ENCODE results near the gene SMIM10. TPM values are rescaled to one million over a fixed set of nuclear protein-coding genes. Genes with fewer than 3 reads are reported as not detected.

SMIM10 gene
- total RNA-seq, 1 experiment from 2014 or later = not detected

DNA sequence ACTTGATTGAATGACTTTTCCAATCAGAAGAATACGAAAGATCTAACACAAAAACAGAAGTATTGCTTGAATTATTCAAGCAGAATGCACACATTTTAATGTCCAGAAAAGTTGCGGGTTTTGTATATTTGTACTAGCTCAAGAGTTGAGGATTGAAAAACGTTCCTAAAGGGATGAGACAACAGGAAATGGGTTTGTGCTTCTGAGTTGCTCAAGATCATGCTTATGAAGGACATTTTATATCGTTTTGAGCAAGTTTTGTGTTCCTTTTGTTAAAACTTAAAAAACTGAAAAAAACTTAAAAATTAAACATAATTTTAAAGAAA is 353 bp upstream of the SMIM10 start:
- ATAC-seq (no peak), DNase-seq (ENCODE audit: low read depth, low spot score) (no peak)
- Histone ChIP-seq H3K9ac (ENCODE audit: low read length) (no peak overlapping the region), H3K79me2 (ENCODE audit: insufficient read depth, low read length) (no peaks in the 10 kb centered on the region), H2AFZ (ENCODE audit: low read depth, low read length, poor library complexity, severe bottlenecking) (no peak overlapping the region), H3K36me3 (ENCODE audit: control insufficient read depth in 1 of 2, insufficient read depth in 2 of 2, low read length in 2 of 2) (no peaks in the 10 kb centered on the region), H3K9me2 (ENCODE audit: insufficient read depth) (no peaks in the 10 kb centered on the region), H3K27ac (ENCODE audit: low read depth, low read length) (no peak overlapping the region), H4K20me1 (ENCODE audit: insufficient read depth) (no peaks in the 10 kb centered on the region), H3K4me3 (replicated peaks in 1 of 2; ENCODE audit: low read depth in 1 of 2, low read length in 2 of 2) (no peak overlapping the region), H3K27me3 (ENCODE audit: insufficient read depth, low read length) (no peaks in the 10 kb centered on the region), H3K4me2 (ENCODE audit: low read length) (no peak overlapping the region), H3K9me3 (ENCODE audit: control insufficient read depth in 1 of 2, insufficient read depth in 1 of 2, low read depth in 1 of 2, low read length in 2 of 2) (no peaks in the 10 kb centered on the region), H3K4me1 (ENCODE audit: control insufficient read depth in 1 of 2, insufficient read depth in 2 of 2, low read length in 2 of 2) (peaks cover 3 to 8% of the 10 kb centered on the region in 2 experiments; a peak in 2 of 4 replicates)
- CTCF ChIA-PET = no interaction called here
- POLR2A ChIA-PET = no interaction called here
- RAD21 ChIA-PET (ENCODE audit: low non-redundant PET in 1 of 2, low total read pairs in 2 of 2, uncharacterized antibody in 2 of 2, unreplicated experiment in 2 of 2) = no interaction called here
- BruUV-seq (replicated peaks) = no TSS peak
- intact Hi-C loops (cut with micrococcal nuclease) = no loop called here
- no peak for TF ChIP-seq EGR1 (IDR thresholded peaks at IDR 0.05; ENCODE audit: low read depth)
- no peak for TF ChIP-seq YY1 (IDR thresholded peaks at IDR 0.05; ENCODE audit: extremely low read depth, insufficient replicate concordance, low read depth, low read length)
- no peak for TF ChIP-seq CEBPB (IDR thresholded peaks at IDR 0.05; ENCODE audit: low read depth)
- no peak for TF ChIP-seq JUND (IDR thresholded peaks at IDR 0.05)
- TF ChIP-seq, protein P1, sequence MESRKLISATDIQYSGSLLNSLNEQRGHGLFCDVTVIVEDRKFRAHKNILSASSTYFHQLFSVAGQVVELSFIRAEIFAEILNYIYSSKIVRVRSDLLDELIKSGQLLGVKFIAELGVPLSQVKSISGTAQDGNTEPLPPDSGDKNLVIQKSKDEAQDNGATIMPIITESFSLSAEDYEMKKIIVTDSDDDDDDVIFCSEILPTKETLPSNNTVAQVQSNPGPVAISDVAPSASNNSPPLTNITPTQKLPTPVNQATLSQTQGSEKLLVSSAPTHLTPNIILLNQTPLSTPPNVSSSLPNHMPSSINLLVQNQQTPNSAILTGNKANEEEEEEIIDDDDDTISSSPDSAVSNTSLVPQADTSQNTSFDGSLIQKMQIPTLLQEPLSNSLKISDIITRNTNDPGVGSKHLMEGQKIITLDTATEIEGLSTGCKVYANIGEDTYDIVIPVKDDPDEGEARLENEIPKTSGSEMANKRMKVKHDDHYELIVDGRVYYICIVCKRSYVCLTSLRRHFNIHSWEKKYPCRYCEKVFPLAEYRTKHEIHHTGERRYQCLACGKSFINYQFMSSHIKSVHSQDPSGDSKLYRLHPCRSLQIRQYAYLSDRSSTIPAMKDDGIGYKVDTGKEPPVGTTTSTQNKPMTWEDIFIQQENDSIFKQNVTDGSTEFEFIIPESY (IDR thresholded peaks at IDR 0.05; ENCODE audit: extremely low read depth, insufficient replicate concordance, low read length) = no peak
- no peak for TF ChIP-seq SP1 (IDR thresholded peaks at IDR 0.05; ENCODE audit: low read depth)
- no peak for TF ChIP-seq POLR2AphosphoS5 (IDR thresholded peaks at IDR 0.05; ENCODE audit: low read depth, low read length)
- TF ChIP-seq ZFX (IDR thresholded peaks at IDR 0.05) = no peak
- TF ChIP-seq CBX3 (IDR thresholded peaks at IDR 0.05; ENCODE audit: low read depth) = no peak
- TF ChIP-seq, protein P2, sequence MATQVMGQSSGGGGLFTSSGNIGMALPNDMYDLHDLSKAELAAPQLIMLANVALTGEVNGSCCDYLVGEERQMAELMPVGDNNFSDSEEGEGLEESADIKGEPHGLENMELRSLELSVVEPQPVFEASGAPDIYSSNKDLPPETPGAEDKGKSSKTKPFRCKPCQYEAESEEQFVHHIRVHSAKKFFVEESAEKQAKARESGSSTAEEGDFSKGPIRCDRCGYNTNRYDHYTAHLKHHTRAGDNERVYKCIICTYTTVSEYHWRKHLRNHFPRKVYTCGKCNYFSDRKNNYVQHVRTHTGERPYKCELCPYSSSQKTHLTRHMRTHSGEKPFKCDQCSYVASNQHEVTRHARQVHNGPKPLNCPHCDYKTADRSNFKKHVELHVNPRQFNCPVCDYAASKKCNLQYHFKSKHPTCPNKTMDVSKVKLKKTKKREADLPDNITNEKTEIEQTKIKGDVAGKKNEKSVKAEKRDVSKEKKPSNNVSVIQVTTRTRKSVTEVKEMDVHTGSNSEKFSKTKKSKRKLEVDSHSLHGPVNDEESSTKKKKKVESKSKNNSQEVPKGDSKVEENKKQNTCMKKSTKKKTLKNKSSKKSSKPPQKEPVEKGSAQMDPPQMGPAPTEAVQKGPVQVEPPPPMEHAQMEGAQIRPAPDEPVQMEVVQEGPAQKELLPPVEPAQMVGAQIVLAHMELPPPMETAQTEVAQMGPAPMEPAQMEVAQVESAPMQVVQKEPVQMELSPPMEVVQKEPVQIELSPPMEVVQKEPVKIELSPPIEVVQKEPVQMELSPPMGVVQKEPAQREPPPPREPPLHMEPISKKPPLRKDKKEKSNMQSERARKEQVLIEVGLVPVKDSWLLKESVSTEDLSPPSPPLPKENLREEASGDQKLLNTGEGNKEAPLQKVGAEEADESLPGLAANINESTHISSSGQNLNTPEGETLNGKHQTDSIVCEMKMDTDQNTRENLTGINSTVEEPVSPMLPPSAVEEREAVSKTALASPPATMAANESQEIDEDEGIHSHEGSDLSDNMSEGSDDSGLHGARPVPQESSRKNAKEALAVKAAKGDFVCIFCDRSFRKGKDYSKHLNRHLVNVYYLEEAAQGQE (IDR thresholded peaks at IDR 0.05; ENCODE audit: low read depth) = no peak
- no peak for TF ChIP-seq SIN3A (IDR thresholded peaks at IDR 0.05; ENCODE audit: low read depth)
- TF ChIP-seq, protein P3, sequence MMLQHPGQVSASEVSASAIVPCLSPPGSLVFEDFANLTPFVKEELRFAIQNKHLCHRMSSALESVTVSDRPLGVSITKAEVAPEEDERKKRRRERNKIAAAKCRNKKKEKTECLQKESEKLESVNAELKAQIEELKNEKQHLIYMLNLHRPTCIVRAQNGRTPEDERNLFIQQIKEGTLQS (IDR thresholded peaks at IDR 0.05) = no peak
- no peak for TF ChIP-seq EZH2 (IDR thresholded peaks at IDR 0.05)
- no peak for TF ChIP-seq SRF (IDR thresholded peaks at IDR 0.05; ENCODE audit: low read depth)
- TF ChIP-seq TCF7L2 (IDR thresholded peaks at IDR 0.05; ENCODE audit: borderline replicate concordance, extremely low read depth, insufficient read depth, insufficient read length) = no peak
- TF ChIP-seq ZNF274 (IDR thresholded peaks at IDR 0.05; ENCODE audit: low read depth, low read length) = no peak
- TF ChIP-seq, protein P4, sequence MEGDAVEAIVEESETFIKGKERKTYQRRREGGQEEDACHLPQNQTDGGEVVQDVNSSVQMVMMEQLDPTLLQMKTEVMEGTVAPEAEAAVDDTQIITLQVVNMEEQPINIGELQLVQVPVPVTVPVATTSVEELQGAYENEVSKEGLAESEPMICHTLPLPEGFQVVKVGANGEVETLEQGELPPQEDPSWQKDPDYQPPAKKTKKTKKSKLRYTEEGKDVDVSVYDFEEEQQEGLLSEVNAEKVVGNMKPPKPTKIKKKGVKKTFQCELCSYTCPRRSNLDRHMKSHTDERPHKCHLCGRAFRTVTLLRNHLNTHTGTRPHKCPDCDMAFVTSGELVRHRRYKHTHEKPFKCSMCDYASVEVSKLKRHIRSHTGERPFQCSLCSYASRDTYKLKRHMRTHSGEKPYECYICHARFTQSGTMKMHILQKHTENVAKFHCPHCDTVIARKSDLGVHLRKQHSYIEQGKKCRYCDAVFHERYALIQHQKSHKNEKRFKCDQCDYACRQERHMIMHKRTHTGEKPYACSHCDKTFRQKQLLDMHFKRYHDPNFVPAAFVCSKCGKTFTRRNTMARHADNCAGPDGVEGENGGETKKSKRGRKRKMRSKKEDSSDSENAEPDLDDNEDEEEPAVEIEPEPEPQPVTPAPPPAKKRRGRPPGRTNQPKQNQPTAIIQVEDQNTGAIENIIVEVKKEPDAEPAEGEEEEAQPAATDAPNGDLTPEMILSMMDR (IDR thresholded peaks at IDR 0.05 in 2 of 3, conservative IDR thresholded peaks at IDR 0.05 in 1 of 3; ENCODE audit: borderline replicate concordance in 1 of 3, insufficient read depth in 1 of 3, low read depth in 2 of 3, low read length in 2 of 3) = no peak
- TF ChIP-seq EZH2phosphoT487 (IDR thresholded peaks at IDR 0.05; ENCODE audit: borderline replicate concordance) = no peak
- TF ChIP-seq, protein P5, sequence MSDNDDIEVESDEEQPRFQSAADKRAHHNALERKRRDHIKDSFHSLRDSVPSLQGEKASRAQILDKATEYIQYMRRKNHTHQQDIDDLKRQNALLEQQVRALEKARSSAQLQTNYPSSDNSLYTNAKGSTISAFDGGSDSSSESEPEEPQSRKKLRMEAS (IDR thresholded peaks at IDR 0.05) = no peak
